ENCODE measurements around the gene ZKSCAN1. TPM values are rescaled to one million over a fixed set of nuclear protein-coding genes. Genes with fewer than 3 reads are reported as not detected.

The ZKSCAN1 gene
- total RNA-seq, 1 donor from 2014 or later, result 36.6 TPM

GRCh38 chr7:100027197-100027596 is 11.8 kb downstream of the ZKSCAN1 start:
- peaks cover 2% of the 10 kb centered on the region for H3K4me1 ChIP-seq
- no peak overlapping the region for H3K27ac ChIP-seq
- H3K27me3 ChIP-seq, result no peaks in the 10 kb centered on the region
- no peak for DNase-seq (ENCODE audit: extremely low spot score in 2 of 2)
- no peak overlapping the region for H3K4me3 ChIP-seq
- intact Hi-C loops (cut with DNase I), result no loop called here
- peaks cover 0 to 68% of the 10 kb centered on the region in 2 donors for H3K36me3 ChIP-seq
- H3K9me3 ChIP-seq, result no peaks in the 10 kb centered on the region
- TF ChIP-seq, protein P1, sequence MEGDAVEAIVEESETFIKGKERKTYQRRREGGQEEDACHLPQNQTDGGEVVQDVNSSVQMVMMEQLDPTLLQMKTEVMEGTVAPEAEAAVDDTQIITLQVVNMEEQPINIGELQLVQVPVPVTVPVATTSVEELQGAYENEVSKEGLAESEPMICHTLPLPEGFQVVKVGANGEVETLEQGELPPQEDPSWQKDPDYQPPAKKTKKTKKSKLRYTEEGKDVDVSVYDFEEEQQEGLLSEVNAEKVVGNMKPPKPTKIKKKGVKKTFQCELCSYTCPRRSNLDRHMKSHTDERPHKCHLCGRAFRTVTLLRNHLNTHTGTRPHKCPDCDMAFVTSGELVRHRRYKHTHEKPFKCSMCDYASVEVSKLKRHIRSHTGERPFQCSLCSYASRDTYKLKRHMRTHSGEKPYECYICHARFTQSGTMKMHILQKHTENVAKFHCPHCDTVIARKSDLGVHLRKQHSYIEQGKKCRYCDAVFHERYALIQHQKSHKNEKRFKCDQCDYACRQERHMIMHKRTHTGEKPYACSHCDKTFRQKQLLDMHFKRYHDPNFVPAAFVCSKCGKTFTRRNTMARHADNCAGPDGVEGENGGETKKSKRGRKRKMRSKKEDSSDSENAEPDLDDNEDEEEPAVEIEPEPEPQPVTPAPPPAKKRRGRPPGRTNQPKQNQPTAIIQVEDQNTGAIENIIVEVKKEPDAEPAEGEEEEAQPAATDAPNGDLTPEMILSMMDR (IDR thresholded peaks at IDR 0.05), result no peak
- TF ChIP-seq POLR2A (IDR thresholded peaks at IDR 0.05), result no peak
- TF ChIP-seq POLR2AphosphoS5 (IDR thresholded peaks at IDR 0.05; ENCODE audit: insufficient read depth in 1 of 2, low read depth in 1 of 2), result no peak

- Histone ChIP-seq H3K4me3 (no peak overlapping the region), H3K9me3 (no peaks in the 10 kb centered on the region), H3K36me3 (peaks cover 0 to 75% of the 10 kb centered on the region in 2 donors), H3K27ac (no peak overlapping the region), H3K27me3 (no peaks in the 10 kb centered on the region), H3K4me1 (no peaks in the 10 kb centered on the region)
- intact Hi-C loops (cut with DNase I), result no loop called here
- DNase-seq (ENCODE audit: extremely low spot score in 2 of 2), result no peak
- TF ChIP-seq, protein P1 (IDR thresholded peaks at IDR 0.05), result no peak
- TF ChIP-seq POLR2A (IDR thresholded peaks at IDR 0.05) (no peak), POLR2AphosphoS5 (IDR thresholded peaks at IDR 0.05; ENCODE audit: insufficient read depth in 1 of 2, low read depth in 1 of 2) (no peak)
Measured at GRCh38 chr7:100029596-100029995, 14.2 kb downstream of the ZKSCAN1 start.

DNA sequence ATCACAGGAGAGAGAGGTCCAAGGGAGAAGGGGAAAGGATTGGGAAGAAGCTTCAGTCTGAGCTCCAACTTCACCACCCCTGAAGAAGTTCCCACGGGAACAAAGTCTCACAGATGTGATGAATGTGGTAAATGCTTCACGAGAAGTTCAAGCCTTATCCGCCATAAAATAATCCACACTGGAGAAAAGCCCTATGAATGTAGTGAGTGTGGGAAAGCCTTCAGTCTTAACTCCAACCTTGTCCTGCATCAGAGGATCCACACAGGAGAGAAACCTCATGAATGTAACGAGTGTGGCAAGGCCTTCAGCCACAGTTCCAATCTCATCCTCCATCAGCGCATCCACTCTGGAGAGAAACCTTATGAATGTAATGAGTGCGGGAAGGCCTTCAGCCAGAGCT is 18.1 kb downstream of the ZKSCAN1 start:
- H3K4me1 ChIP-seq, result no peaks in the 10 kb centered on the region
- H3K9me3 ChIP-seq, result no peaks in the 10 kb centered on the region
- intact Hi-C loops (cut with DNase I), result no loop called here
- DNase-seq (ENCODE audit: extremely low spot score in 2 of 2), result no peak
- TF ChIP-seq POLR2A (IDR thresholded peaks at IDR 0.05) (no peak), POLR2AphosphoS5 (IDR thresholded peaks at IDR 0.05; ENCODE audit: insufficient read depth in 1 of 2, low read depth in 1 of 2) (no peak)
- TF ChIP-seq, protein P1 (IDR thresholded peaks at IDR 0.05), result no peak
- peaks cover 0 to 66% of the 10 kb centered on the region in 2 donors for H3K36me3 ChIP-seq
- no peak overlapping the region for H3K4me3 ChIP-seq
- no peaks in the 10 kb centered on the region for H3K27me3 ChIP-seq
- H3K27ac ChIP-seq, result no peak overlapping the region

DNA sequence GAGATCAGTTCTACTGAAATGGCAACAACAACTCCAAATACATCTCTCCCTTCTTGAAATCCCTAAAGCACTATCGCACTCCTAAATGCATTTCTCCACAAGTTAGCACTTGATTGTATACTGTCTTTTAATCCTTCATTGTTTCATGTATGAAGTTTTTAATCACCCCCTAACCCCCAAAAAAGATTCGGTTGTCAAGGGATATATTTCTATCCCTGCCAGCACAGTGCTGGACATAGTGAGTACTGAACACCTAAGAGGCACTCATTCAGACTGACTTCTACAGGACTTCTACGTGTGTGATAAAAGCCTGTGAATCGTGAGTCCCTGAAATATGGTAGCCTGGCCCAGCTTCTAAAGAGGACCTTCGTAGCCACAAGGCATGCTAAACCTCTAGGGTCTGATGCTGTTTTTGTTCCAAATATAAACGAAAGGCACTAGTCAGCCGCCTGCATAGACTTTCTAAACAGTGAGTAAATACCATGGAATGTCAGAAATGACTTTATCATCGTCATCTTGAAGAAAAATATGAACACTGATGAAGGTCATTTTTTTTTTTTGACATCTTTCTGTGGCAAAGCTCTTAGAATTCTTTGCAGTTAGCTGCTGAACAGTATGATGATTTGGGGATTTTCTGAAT is 19.6 kb downstream of the ZKSCAN1 start:
- intact Hi-C loops (cut with DNase I), result no loop called here
- DNase-seq (ENCODE audit: extremely low spot score in 2 of 2), result no peak
- no peak for TF ChIP-seq POLR2AphosphoS5 (IDR thresholded peaks at IDR 0.05; ENCODE audit: insufficient read depth in 1 of 2, low read depth in 1 of 2)
- no peak for TF ChIP-seq POLR2A (IDR thresholded peaks at IDR 0.05)
- TF ChIP-seq, protein P1 (IDR thresholded peaks at IDR 0.05), result no peak

DNA sequence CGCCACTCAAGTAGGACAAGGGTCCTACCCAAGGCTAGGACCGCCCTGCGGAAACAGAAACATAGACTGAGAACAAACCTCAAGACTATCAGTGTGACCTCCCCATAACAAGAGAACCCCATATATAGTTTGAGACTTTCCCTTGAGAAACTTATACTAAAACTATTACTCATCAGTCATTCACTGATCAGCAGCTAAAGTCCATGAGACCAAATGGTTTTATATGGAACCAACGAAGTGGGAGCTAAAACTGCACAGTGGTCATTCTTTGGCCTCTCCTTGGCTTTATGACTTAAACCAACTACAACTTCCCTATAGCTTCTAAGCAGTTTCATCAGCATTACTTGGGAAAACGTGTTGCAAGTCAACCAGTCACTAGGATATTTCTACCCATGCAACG is 20.5 kb downstream of the ZKSCAN1 start:
- H3K4me1 ChIP-seq, result no peaks in the 10 kb centered on the region
- no peak for DNase-seq (ENCODE audit: extremely low spot score in 2 of 2)
- H3K36me3 ChIP-seq, result peaks cover 0 to 50% of the 10 kb centered on the region in 2 donors
- intact Hi-C loops (cut with DNase I), result no loop called here
- no peaks in the 10 kb centered on the region for H3K27me3 ChIP-seq
- TF ChIP-seq, protein P1 (IDR thresholded peaks at IDR 0.05), result no peak
- TF ChIP-seq POLR2AphosphoS5 (IDR thresholded peaks at IDR 0.05; ENCODE audit: insufficient read depth in 1 of 2, low read depth in 1 of 2), result no peak
- TF ChIP-seq POLR2A (IDR thresholded peaks at IDR 0.05), result no peak
- H3K9me3 ChIP-seq, result no peaks in the 10 kb centered on the region
- H3K27ac ChIP-seq, result no peak overlapping the region
- H3K4me3 ChIP-seq, result no peak overlapping the region

More for the DNA sequence above, 19.6 kb downstream of the ZKSCAN1 start:
- peaks cover 0 to 59% of the 10 kb centered on the region in 2 donors for H3K36me3 ChIP-seq
- no peaks in the 10 kb centered on the region for H3K4me1 ChIP-seq
- H3K27ac ChIP-seq, result no peak overlapping the region
- H3K27me3 ChIP-seq, result no peaks in the 10 kb centered on the region
- H3K4me3 ChIP-seq, result no peak overlapping the region
- H3K9me3 ChIP-seq, result no peaks in the 10 kb centered on the region
